ENCODE measurements around the gene IFT57.
A peak's percentile ranks its signal among the peaks of the same experiment; 100 is the strongest.
"Not testable (repeated sequence)": the region's sequence is repeated elsewhere in the genome, so short reads cannot be mapped to it uniquely, and the experiment has no call there.

IFT57 gene

GRCh38 chr3:108221911-108222852 is at the start of gene IFT57:
TSS of gene IFT57 (minus strand) at chr3:108222424. CDS start at chr3:108222322, 102 bp downstream.
- DNase-seq (ENCODE audit: low spot score): peak; percentile 99

DNA sequence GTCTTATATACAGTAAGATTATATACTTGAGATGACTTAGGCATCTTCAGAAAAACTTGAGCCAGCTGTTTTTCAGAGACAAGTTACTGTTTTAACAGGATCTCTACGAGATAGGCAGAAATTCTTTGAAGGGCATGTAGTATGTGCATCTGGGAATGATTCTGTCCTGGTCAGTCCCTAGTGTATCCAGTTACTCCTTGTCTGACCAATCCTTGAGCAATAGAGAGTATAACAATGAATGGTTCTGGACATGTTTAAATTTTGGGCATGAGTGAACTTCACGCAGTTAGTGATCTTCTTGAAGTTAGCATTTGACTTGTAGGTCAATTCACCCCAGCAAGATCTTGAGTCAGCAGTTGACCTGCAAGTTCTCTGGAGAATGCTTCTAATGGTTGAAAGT is 49.4 kb upstream of the IFT57 start:
- peak; percentile 15 for DNase-seq (ENCODE audit: low spot score)

DNA sequence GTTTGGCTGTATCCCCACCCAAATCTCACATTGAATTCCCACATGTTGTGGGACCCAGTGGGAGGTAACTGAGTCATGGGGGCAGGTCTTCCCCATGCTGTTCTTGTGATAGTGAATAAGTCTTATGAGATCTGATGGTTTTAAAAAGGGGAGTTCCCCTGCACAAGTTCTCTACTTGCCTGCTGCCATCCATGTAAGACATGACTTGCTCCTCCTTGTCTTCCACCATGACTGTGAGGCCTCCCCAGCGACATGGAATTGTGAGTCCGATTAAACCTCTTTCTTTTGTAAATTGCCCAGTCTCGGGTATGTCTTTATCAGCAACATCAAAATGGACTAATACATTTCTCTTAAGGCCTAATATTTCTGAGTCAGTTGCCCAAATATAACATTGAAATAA is 46.0 kb upstream of the IFT57 start:
- DNase-seq (ENCODE audit: low spot score): not testable (repeated sequence)

GRCh38 chr3:108264534-108265298 is 42.5 kb upstream of the IFT57 start:
- DNase-seq (ENCODE audit: low spot score): not testable (repeated sequence)

GRCh38 chr3:108255131-108255530 is 32.9 kb upstream of the IFT57 start:
- no peak for DNase-seq (ENCODE audit: low spot score)

- DNase-seq (ENCODE audit: low spot score): no peak
These were observed 29.6 kb upstream of the IFT57 start for GRCh38 chr3:108251844-108252243.

DNA sequence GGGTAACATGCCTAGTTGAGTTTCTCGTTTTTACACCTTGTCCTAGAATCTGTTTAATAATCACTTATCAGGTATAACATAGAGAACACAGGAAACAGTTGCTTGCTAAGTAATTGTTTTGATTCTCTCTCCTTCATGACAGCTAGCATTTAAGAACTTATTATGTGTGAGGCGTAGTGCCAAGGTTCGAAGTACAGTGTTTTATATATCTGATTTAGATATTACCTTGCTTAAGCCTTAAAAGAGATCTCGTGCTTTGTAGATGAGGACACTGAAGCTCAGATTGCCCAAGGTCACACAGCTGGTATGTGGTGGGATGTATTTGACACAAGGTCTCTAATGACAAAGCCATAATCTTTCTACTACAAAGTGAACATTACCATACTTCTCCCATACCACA is 29.0 kb upstream of the IFT57 start:
- DNase-seq (ENCODE audit: low spot score): no peak

DNA sequence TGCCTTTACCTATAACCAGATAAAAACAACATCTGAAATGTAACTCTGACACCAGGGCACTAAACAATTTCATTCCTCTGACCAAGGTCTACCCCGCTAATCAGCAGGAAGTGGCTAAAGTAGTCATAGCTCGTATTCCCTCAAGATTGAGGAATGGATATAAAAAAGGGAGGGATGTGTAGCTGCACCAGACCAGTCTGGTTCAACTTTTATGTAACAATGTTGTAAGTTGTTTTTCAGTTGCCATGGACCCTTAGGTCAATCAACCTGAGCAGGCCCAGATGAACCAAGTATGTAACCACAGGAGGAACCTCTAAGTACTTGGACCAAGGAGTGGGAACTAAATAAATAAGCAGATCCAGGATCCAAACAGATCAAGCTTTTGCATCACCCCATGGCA is 28.4 kb upstream of the IFT57 start:
- DNase-seq (ENCODE audit: low spot score): no peak

DNA sequence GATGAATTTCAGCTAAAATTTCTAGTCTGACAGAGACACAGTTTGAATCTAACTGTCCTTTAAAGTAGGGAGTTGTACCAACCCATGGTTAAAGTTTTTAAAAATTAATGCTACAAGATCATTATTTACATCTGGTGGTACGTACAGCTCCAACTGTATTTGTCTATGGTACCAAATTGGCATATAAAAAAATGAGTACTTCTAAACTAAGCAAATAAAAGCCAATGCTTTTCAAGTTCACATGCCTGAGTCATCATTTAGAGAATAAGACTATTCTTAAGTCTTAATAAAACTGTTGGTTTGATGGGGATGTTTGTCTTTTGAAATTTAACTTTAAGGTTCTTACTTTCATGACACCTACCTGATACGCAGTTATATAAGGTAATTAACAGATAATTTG is 21.0 kb upstream of the IFT57 start:
- no peak for DNase-seq (ENCODE audit: low spot score)

- no peak for DNase-seq (ENCODE audit: low spot score)
These were observed 20.6 kb upstream of the IFT57 start for GRCh38 chr3:108242776-108243175.

GRCh38 chr3:108241721-108242120 is 19.5 kb upstream of the IFT57 start:
- DNase-seq (ENCODE audit: low spot score): no peak

- no peak for DNase-seq (ENCODE audit: low spot score)
These were observed 18.9 kb upstream of the IFT57 start for GRCh38 chr3:108241146-108241545.

GRCh38 chr3:108239082-108239481 is 16.9 kb upstream of the IFT57 start:
- no peak for DNase-seq (ENCODE audit: low spot score)

- DNase-seq (ENCODE audit: low spot score): no peak
These were observed 13.1 kb upstream of the IFT57 start for GRCh38 chr3:108235290-108235689.

- DNase-seq (ENCODE audit: low spot score): no peak
These were observed 12.2 kb upstream of the IFT57 start for GRCh38 chr3:108234387-108234957.

DNA sequence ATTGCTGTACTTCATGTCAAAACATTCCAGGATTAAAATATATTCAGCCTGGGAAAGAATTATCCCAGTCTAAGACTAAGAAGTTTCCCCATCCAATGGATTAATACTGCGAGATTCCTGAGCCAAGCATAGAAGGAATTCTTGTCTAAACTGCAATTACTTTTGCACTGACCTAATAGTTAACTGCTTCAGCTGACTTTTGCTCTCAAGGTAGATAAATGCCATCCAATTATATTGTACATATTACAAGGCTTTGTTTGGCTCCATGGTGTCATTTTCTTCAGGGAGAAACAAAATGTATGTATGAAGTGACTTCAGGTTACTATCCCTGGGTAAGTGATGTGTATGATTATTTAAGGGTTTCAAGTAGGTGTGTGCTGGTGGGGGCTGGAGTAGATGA is 6.1 kb upstream of the IFT57 start:
- no peak for DNase-seq (ENCODE audit: low spot score)

DNA sequence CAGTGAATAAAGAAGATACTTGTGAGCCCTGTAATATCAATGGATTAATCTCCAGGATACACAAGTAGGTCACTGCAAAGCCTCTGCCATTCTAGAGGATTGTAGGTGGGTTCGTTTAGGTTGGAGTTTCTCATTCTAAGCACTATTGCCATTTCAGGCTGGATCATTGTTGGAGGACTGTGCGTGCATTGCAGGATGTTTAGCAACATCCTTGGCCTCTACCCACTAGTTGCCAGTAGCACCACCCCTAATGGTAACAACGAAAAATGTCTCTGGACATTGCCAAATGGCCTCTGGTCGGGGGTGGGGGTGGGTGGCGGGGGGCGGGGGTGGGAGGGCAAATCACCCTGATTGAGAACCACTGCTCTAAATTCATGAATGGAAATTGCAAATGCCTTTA is 4.9 kb upstream of the IFT57 start:
- no peak for DNase-seq (ENCODE audit: low spot score)

DNA sequence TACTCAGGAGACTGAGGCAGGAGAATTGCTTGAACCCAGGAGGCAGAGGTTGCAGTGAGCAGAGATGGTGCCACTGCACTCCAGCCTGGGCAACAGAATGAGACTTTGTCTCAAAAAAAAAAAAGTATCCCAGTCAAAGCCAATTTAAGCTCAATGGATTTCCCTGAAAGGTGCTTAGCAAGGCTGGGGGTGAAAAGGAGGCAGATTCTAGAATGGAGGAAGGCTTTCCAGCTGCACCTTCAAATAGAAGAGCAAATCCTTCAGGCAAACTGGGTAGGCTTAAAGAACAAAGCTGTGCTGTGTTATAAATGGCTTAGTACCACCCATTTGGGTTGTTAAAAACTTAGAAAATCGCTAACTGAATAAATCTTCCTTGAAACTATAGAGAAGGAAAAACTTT is 3.0 kb upstream of the IFT57 start:
- no peak for DNase-seq (ENCODE audit: low spot score)

- DNase-seq (ENCODE audit: low spot score): no peak
These were observed 1.7 kb upstream of the IFT57 start for GRCh38 chr3:108223928-108224327.

GRCh38 chr3:108222853-108223565 is 785 bp upstream of the IFT57 start:
- DNase-seq (ENCODE audit: low spot score): no peak

- DNase-seq (ENCODE audit: low spot score): no peak
These were observed 831 bp downstream of the IFT57 start for GRCh38 chr3:108221393-108221792.

GRCh38 chr3:108219336-108219735 is 2.9 kb downstream of the IFT57 start:
- DNase-seq (ENCODE audit: low spot score): no peak

All from AG20443 (cell line).